Mesendoderm (in vitro differentiated cells): Measurements from ENCODE around the gene AUH.

Experiments used
- DNase-seq: peaks from one replicate; pipeline ENCODE4 v3.0.0; 2013
- H2AK5ac ChIP-seq: 2 replicates; pipeline ENCODE4 v1.6.1; 2013; ENCODE audit warnings: low read length, inconsistent platforms
- H2BK120ac ChIP-seq: 2 replicates; pipeline ENCODE4 v1.6.1; 2013; ENCODE audit warnings: low read depth, mild to moderate bottlenecking, low read length, moderate library complexity, mixed read lengths
- H2BK15ac ChIP-seq: replicated peaks from 2 replicates; pipeline ENCODE4 v1.6.1; 2013; ENCODE audit warnings: low read depth, mild to moderate bottlenecking, moderate library complexity
- H2BK5ac ChIP-seq: 2 replicates; pipeline ENCODE4 v1.6.1; 2013; ENCODE audit warnings: low read length, inconsistent platforms
- H3K18ac ChIP-seq: 2 replicates; pipeline ENCODE4 v1.6.1; 2013; ENCODE audit warnings: mild to moderate bottlenecking, low read length, mixed read lengths
- H3K23ac ChIP-seq: one replicate; pipeline ENCODE4 v1.6.1; 2013; ENCODE audit warnings: low read length
- H3K27ac ChIP-seq: 2 replicates; pipeline ENCODE4 v1.5.1; 2013; ENCODE audit warnings: low read depth, mild to moderate bottlenecking, inconsistent platforms, low read length, moderate library complexity
- H3K27me3 ChIP-seq: 2 replicates; pipeline ENCODE4 v1.6.1; 2013; ENCODE audit warnings: low read length, control low read depth, mild to moderate bottlenecking, inconsistent platforms; ENCODE audit not compliant: insufficient read depth, poor library complexity
- H3K36me3 ChIP-seq: 2 replicates; pipeline ENCODE4 v1.6.1; 2013; ENCODE audit warnings: low read length, inconsistent platforms; ENCODE audit not compliant: control insufficient read depth, insufficient read depth
- H3K4ac ChIP-seq: one replicate; pipeline ENCODE4 v1.6.1; 2013; ENCODE audit warnings: low read depth, mild to moderate bottlenecking, low read length, moderate library complexity
- H3K4me1 ChIP-seq: 2 replicates; pipeline ENCODE4 v1.6.1; 2013; ENCODE audit warnings: low read depth, low read length, inconsistent platforms; ENCODE audit not compliant: control insufficient read depth
- H3K4me2 ChIP-seq: 2 replicates; pipeline ENCODE4 v1.6.1; 2013; ENCODE audit warnings: low read length
- H3K4me3 ChIP-seq: 2 replicates; pipeline ENCODE4 v1.5.1; 2013; ENCODE audit warnings: mild to moderate bottlenecking, low read length
- H3K56ac ChIP-seq: one replicate; pipeline ENCODE4 v1.6.1; 2013; ENCODE audit warnings: low read length
- H3K79me1 ChIP-seq: 2 replicates; pipeline ENCODE4 v1.6.1; 2013; ENCODE audit warnings: low read length, inconsistent platforms
- H3K79me2 ChIP-seq: 2 replicates; pipeline ENCODE4 v1.6.1; 2013; ENCODE audit warnings: mild to moderate bottlenecking, low read length; ENCODE audit not compliant: control insufficient read depth, insufficient read depth
- H3K9ac ChIP-seq: 2 replicates; pipeline ENCODE4 v1.6.1; 2013; ENCODE audit warnings: low read length, inconsistent platforms
- H4K5ac ChIP-seq: one replicate; pipeline ENCODE4 v1.6.1; 2013; ENCODE audit warnings: low read length
- H4K8ac ChIP-seq: one replicate; pipeline ENCODE4 v1.6.1; 2013; ENCODE audit warnings: low read depth, mild to moderate bottlenecking, control low read depth, low read length, moderate library complexity
- WGBS: extraction: QIAGEN DNeasy Blood & Tissue Kit; methylation state at CpG from one replicate; pipeline ENCODE4 v1.1.7; 2013; ENCODE audit warnings: low lambda C conversion rate, missing lambda C conversion rate; ENCODE audit not compliant: insufficient coverage; ENCODE audit errors: extremely low coverage; 5-methylcytosine and 5-hydroxymethylcytosine counted together

Gene AUH

GRCh38 chr9:91316093-91316492 is 45.6 kb downstream of the AUH start:
- no peak overlapping the region for H2AK5ac ChIP-seq
- no peak overlapping the region for H3K4me2 ChIP-seq

GRCh38 chr9:91315191-91315590 is 46.5 kb downstream of the AUH start:
- Histone ChIP-seq H3K4me1 (no peaks in the 10 kb centered on the region), H2BK120ac (no peak overlapping the region), H2AK5ac (no peak overlapping the region), H3K79me1 (no peaks in the 10 kb centered on the region), H2BK15ac (no peak overlapping the region), H3K4me2 (no peak overlapping the region), H3K18ac (no peak overlapping the region), H3K4me3 (no peak overlapping the region), H3K36me3 (no peaks in the 10 kb centered on the region), H3K23ac (no peak overlapping the region), H3K56ac (no peak overlapping the region), H4K8ac (no peak overlapping the region), H3K27me3 (no peaks in the 10 kb centered on the region), H3K4ac (no peak overlapping the region), H3K27ac (no peak overlapping the region), H3K79me2 (no peaks in the 10 kb centered on the region), H2BK5ac (no peak overlapping the region), H3K9ac (no peak overlapping the region), H4K5ac (no peak overlapping the region)
- peak; percentile 34 for DNase-seq
- WGBS = no CpG with 5 or more reads among the region's 5 CpGs

More at GRCh38 chr9:91316093-91316492, 45.6 kb downstream of the AUH start:
- H3K27me3 ChIP-seq = no peaks in the 10 kb centered on the region
- no peaks in the 10 kb centered on the region for H3K79me2 ChIP-seq
- no peak for DNase-seq
- H3K4me3 ChIP-seq = no peak overlapping the region
- no peak overlapping the region for H4K8ac ChIP-seq
- H3K23ac ChIP-seq = no peak overlapping the region
- no peak overlapping the region for H4K5ac ChIP-seq
- H3K79me1 ChIP-seq = no peaks in the 10 kb centered on the region
- H3K4ac ChIP-seq = no peak overlapping the region
- no peaks in the 10 kb centered on the region for H3K4me1 ChIP-seq
- no peak overlapping the region for H3K56ac ChIP-seq
- H2BK5ac ChIP-seq = no peak overlapping the region
- H3K18ac ChIP-seq = no peak overlapping the region
- no peak overlapping the region for H2BK15ac ChIP-seq
- H3K36me3 ChIP-seq = no peaks in the 10 kb centered on the region
- no peak overlapping the region for H3K9ac ChIP-seq
- H2BK120ac ChIP-seq = no peak overlapping the region
- WGBS = no CpG with 5 or more reads among the region's 1 CpG
- H3K27ac ChIP-seq = no peak overlapping the region

- Histone ChIP-seq H3K79me2 (no peaks in the 10 kb centered on the region), H3K4me1 (no peaks in the 10 kb centered on the region), H4K8ac (peak overlapping the region; percentile 13), H3K23ac (no peak overlapping the region), H3K27me3 (no peaks in the 10 kb centered on the region), H4K5ac (no peak overlapping the region), H2BK15ac (no peak overlapping the region), H3K27ac (no peak overlapping the region), H3K18ac (no peak overlapping the region), H3K9ac (no peak overlapping the region), H2AK5ac (no peak overlapping the region), H2BK120ac (no peak overlapping the region), H3K4me2 (no peak overlapping the region), H3K4ac (no peak overlapping the region), H3K56ac (no peak overlapping the region), H3K4me3 (no peak overlapping the region), H3K36me3 (no peaks in the 10 kb centered on the region), H3K79me1 (no peaks in the 10 kb centered on the region), H2BK5ac (no peak overlapping the region)
- WGBS = no CpG with 5 or more reads among the region's 4 CpGs
- DNase-seq = no peak
These were observed 48.9 kb downstream of the AUH start for GRCh38 chr9:91312717-91313325.

GRCh38 chr9:91310037-91310436 is 51.7 kb downstream of the AUH start:
- Histone ChIP-seq H2BK15ac (no peak overlapping the region), H3K79me1 (no peaks in the 10 kb centered on the region), H2AK5ac (no peak overlapping the region), H3K79me2 (no peaks in the 10 kb centered on the region), H3K4me1 (no peaks in the 10 kb centered on the region), H3K27me3 (no peaks in the 10 kb centered on the region), H3K23ac (no peak overlapping the region), H3K56ac (no peak overlapping the region), H3K9ac (no peak overlapping the region), H2BK5ac (no peak overlapping the region), H3K4me3 (no peak overlapping the region), H4K5ac (no peak overlapping the region), H3K18ac (no peak overlapping the region), H3K36me3 (no peaks in the 10 kb centered on the region), H3K27ac (no peak overlapping the region), H3K4ac (no peak overlapping the region), H3K4me2 (no peak overlapping the region), H4K8ac (no peak overlapping the region), H2BK120ac (no peak overlapping the region)
- DNase-seq = peak; percentile 47
- WGBS = no CpG with 5 or more reads among the region's 2 CpGs

- no peak overlapping the region for H2BK120ac ChIP-seq
- no peaks in the 10 kb centered on the region for H3K36me3 ChIP-seq
- no peak overlapping the region for H2BK15ac ChIP-seq
- H4K8ac ChIP-seq = no peak overlapping the region
- H3K4me2 ChIP-seq = no peak overlapping the region
- H2AK5ac ChIP-seq = no peak overlapping the region
- H3K9ac ChIP-seq = no peak overlapping the region
- H3K79me2 ChIP-seq = no peaks in the 10 kb centered on the region
- no peak overlapping the region for H4K5ac ChIP-seq
- H3K27me3 ChIP-seq = no peaks in the 10 kb centered on the region
- no peak overlapping the region for H3K4me3 ChIP-seq
- no peaks in the 10 kb centered on the region for H3K4me1 ChIP-seq
- no peaks in the 10 kb centered on the region for H3K79me1 ChIP-seq
- H2BK5ac ChIP-seq = no peak overlapping the region
- no peak overlapping the region for H3K23ac ChIP-seq
- no peak overlapping the region for H3K18ac ChIP-seq
- no peak overlapping the region for H3K4ac ChIP-seq
- DNase-seq = no peak
- H3K27ac ChIP-seq = no peak overlapping the region
- 100% methylated on average over 1 of the region's 2 CpGs for WGBS
- H3K56ac ChIP-seq = no peak overlapping the region
These were observed 53.5 kb downstream of the AUH start for GRCh38 chr9:91308191-91308590.

- no peak overlapping the region for H3K4me2 ChIP-seq
- no peak overlapping the region for H3K4me3 ChIP-seq
- no peaks in the 10 kb centered on the region for H3K79me2 ChIP-seq
- no peaks in the 10 kb centered on the region for H3K79me1 ChIP-seq
- H2AK5ac ChIP-seq = no peak overlapping the region
- H3K4ac ChIP-seq = no peak overlapping the region
- H4K5ac ChIP-seq = no peak overlapping the region
- no peak for DNase-seq
- no peak overlapping the region for H2BK120ac ChIP-seq
- H3K27me3 ChIP-seq = no peaks in the 10 kb centered on the region
- H3K18ac ChIP-seq = no peak overlapping the region
- no peak overlapping the region for H3K56ac ChIP-seq
- H3K9ac ChIP-seq = no peak overlapping the region
- no CpG with 5 or more reads among the region's 5 CpGs for WGBS
- no peak overlapping the region for H3K27ac ChIP-seq
- H4K8ac ChIP-seq = no peak overlapping the region
- no peak overlapping the region for H2BK5ac ChIP-seq
- H3K23ac ChIP-seq = no peak overlapping the region
- H3K36me3 ChIP-seq = no peaks in the 10 kb centered on the region
- no peaks in the 10 kb centered on the region for H3K4me1 ChIP-seq
- no peak overlapping the region for H2BK15ac ChIP-seq
These were observed 54.4 kb downstream of the AUH start for GRCh38 chr9:91307279-91307678.
